ENCODE results near the gene GPC6.

Gene GPC6

GRCh38 chr13:93455861-93456260 is 229.3 kb downstream of the GPC6 start:
- TF ChIP-seq CTCF (IDR thresholded peaks at IDR 0.05; ENCODE audit: extremely low read depth, insufficient read depth, missing control alignments), result no peak
- no peak for DNase-seq (ENCODE audit: low spot score)
- in situ Hi-C loops (cut with MboI; ENCODE audit: low pct_unique_long_range_greater_than_20kb, low sequenced_read_pairs, unreplicated experiment), result no loop called here

GRCh38 chr13:93460005-93460404 is 233.4 kb downstream of the GPC6 start:
- in situ Hi-C loops (cut with MboI; ENCODE audit: low pct_unique_long_range_greater_than_20kb, low sequenced_read_pairs, unreplicated experiment), result no loop called here
- DNase-seq (ENCODE audit: low spot score), result no peak
- TF ChIP-seq CTCF (IDR thresholded peaks at IDR 0.05; ENCODE audit: extremely low read depth, insufficient read depth, missing control alignments), result no peak

- no peak for TF ChIP-seq CTCF (IDR thresholded peaks at IDR 0.05; ENCODE audit: extremely low read depth, insufficient read depth, missing control alignments)
- in situ Hi-C loops (cut with MboI; ENCODE audit: low pct_unique_long_range_greater_than_20kb, low sequenced_read_pairs, unreplicated experiment), result no loop called here
- no peak for DNase-seq (ENCODE audit: low spot score)
Observed at GRCh38 chr13:93462151-93462550, 235.5 kb downstream of the GPC6 start.

GRCh38 chr13:93466502-93467036 is 240.0 kb downstream of the GPC6 start:
- in situ Hi-C loops (cut with MboI; ENCODE audit: low pct_unique_long_range_greater_than_20kb, low sequenced_read_pairs, unreplicated experiment), result no loop called here

GRCh38 chr13:93467175-93467574 is 240.6 kb downstream of the GPC6 start:
- DNase-seq (ENCODE audit: low spot score), result no peak
- no peak for TF ChIP-seq CTCF (IDR thresholded peaks at IDR 0.05; ENCODE audit: extremely low read depth, insufficient read depth, missing control alignments)
- in situ Hi-C loops (cut with MboI; ENCODE audit: low pct_unique_long_range_greater_than_20kb, low sequenced_read_pairs, unreplicated experiment), result no loop called here

More at GRCh38 chr13:93466502-93467036, 240.0 kb downstream of the GPC6 start:
- no peak for TF ChIP-seq CTCF (IDR thresholded peaks at IDR 0.05; ENCODE audit: extremely low read depth, insufficient read depth, missing control alignments)
- DNase-seq (ENCODE audit: low spot score), result no peak

- no peak for TF ChIP-seq CTCF (IDR thresholded peaks at IDR 0.05; ENCODE audit: extremely low read depth, insufficient read depth, missing control alignments)
- in situ Hi-C loops (cut with MboI; ENCODE audit: low pct_unique_long_range_greater_than_20kb, low sequenced_read_pairs, unreplicated experiment), result no loop called here
- no peak for DNase-seq (ENCODE audit: low spot score)
Observed at GRCh38 chr13:93468433-93468832, 241.8 kb downstream of the GPC6 start.

- DNase-seq (ENCODE audit: low spot score), result no peak
- in situ Hi-C loops (cut with MboI; ENCODE audit: low pct_unique_long_range_greater_than_20kb, low sequenced_read_pairs, unreplicated experiment), result no loop called here
- no peak for TF ChIP-seq CTCF (IDR thresholded peaks at IDR 0.05; ENCODE audit: extremely low read depth, insufficient read depth, missing control alignments)
Observed at GRCh38 chr13:93472296-93472695, 245.7 kb downstream of the GPC6 start.
